GM13976 (cell line): ENCODE data around the gene CCBE1.

ENCODE experiments used
- DNase-seq: peaks from one replicate; pipeline ENCODE4 v3.0.0; 2012; ENCODE audit warnings: low spot score
- CTCF ChIP-seq: IDR thresholded peaks from 2 replicates; pipeline ENCODE4 v1.5.1; 2012; ENCODE audit warnings: borderline replicate concordance, mild to moderate bottlenecking; ENCODE audit not compliant: insufficient read depth; ENCODE audit errors: extremely low read depth, missing control alignments, control extremely low read depth
- in situ Hi-C: fragments of 300-500 bp; cut with MboI; formaldehyde crosslinking; loops from one replicate; pipeline ENCODE4 v1.12.0; 2022; ENCODE audit warnings: low sequenced_read_pairs, mixed read lengths, inconsistent platforms; ENCODE audit not compliant: unreplicated experiment

CCBE1 gene

GRCh38 chr18:59690186-59690982 lies 6.8 kb downstream of the CCBE1 start:
- TF ChIP-seq CTCF: no peak
- DNase-seq: no peak
- in situ Hi-C loops: no loop called here

GRCh38 chr18:59689756-59690155 lies 7.5 kb downstream of the CCBE1 start:
- in situ Hi-C loops: no loop called here
- no peak for DNase-seq

GRCh38 chr18:59686260-59686659 lies 11.0 kb downstream of the CCBE1 start:
- in situ Hi-C loops: no loop called here
- no peak for TF ChIP-seq CTCF
- no peak for DNase-seq

More at GRCh38 chr18:59689756-59690155, 7.5 kb downstream of the CCBE1 start:
- TF ChIP-seq CTCF: no peak

- in situ Hi-C loops: no loop called here
- TF ChIP-seq CTCF: no peak
These were observed 11.7 kb downstream of the CCBE1 start for GRCh38 chr18:59685501-59685900.

GRCh38 chr18:59684777-59685176 lies 12.4 kb downstream of the CCBE1 start:
- no peak for TF ChIP-seq CTCF
- in situ Hi-C loops: no loop called here
- no peak for DNase-seq

More at GRCh38 chr18:59685501-59685900, 11.7 kb downstream of the CCBE1 start:
- no peak for DNase-seq

- TF ChIP-seq CTCF: no peak
- in situ Hi-C loops: no loop called here
- DNase-seq: no peak
These were observed 15.7 kb downstream of the CCBE1 start for GRCh38 chr18:59681521-59682004.
